Activated naive CD4-positive, alpha-beta T cell (primary cell): Measurements from ENCODE around the gene QRFP.
"Not testable (repeated sequence)": the region's sequence is repeated elsewhere in the genome, so short reads cannot be mapped to it uniquely, and the experiment has no call there.

Experiments
- DNase-seq, 4 experiments: peaks; one replicate each; lab custom pipeline; 2025; lab: John Stamatoyannopoulos, UW

QRFP gene

DNA sequence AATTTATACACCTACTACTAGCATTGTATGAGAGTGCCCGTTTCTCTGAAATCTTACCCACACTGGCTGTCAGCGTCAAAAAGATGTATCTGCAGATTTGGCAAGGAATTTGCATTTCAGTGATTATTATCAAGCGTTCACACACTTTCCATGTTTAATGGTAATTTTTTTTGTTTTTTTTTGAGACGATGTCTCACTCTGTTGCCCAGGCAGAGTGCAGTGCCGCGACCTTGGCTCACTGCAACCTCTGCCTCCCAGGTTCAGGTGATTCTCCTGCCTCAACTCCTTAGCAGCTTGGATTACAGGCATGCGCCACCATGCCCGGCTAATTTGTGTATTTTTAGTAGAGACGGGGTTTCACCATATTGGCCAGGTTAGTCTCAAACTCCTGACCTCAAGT, 47.3 kb downstream of the QRFP start:
- no peak for DNase-seq

DNA sequence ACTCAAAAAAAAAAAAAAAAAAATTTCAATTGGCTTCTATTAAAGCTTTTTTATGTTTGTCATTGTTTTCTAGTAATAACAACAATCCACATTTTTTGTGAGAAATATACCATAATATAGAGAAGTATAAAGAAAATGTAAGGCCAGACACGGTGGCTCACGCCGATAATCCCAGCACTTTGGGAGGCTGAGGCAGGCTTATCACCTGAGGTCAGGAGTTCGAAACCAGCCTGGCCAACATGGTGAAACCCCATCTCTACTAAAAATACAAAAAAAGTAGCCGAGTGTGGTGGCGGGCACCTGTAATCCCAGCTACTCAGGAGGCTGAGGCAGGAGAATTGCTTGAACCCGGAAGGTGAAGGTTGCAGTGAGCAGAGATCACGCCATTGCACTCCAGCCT, 48.1 kb downstream of the QRFP start:
- DNase-seq = not testable (repeated sequence)

DNA sequence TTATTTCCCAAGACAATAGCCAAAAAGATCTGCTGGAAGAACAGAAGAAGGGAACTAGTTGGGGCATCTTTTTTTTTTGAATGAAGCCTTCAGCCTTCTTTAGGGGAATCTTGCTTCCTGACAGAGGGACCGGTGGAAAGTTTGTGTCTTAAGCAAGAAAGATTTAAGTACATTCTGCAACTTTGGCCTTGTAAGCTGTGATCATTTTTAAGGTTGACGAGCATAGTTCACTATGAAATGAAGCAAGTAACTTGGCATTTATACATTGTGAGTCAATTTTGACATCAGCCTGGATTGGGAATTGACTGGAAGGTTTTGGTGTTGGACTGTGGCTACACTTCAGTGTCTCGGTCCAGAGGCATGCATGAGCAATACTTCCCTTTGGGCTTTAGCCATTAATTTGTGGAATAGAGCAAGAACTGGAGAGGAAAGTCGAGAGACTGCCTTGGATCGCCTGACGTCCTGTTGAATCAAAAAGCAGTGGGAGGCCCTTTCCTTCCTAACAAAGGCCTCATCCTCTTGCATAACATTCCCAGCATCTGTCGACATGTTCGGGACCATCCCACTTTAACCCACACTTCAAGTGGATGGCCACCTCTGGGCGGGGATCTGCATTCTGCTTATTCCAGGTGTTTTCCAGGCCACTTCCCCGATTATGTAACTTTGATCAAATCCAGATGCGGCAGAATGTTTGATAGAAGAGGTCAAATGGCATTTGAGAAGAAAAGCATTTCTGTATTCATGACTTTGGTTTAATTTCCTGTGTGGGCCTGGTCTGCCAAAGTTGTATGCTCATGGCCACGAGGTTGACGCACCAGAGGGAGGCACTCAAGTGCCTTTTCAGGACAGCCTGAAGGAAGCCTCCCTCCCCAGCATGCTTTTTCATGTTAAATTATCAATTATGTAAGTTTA, 49.0 kb downstream of the QRFP start:
- no peak for DNase-seq

DNA sequence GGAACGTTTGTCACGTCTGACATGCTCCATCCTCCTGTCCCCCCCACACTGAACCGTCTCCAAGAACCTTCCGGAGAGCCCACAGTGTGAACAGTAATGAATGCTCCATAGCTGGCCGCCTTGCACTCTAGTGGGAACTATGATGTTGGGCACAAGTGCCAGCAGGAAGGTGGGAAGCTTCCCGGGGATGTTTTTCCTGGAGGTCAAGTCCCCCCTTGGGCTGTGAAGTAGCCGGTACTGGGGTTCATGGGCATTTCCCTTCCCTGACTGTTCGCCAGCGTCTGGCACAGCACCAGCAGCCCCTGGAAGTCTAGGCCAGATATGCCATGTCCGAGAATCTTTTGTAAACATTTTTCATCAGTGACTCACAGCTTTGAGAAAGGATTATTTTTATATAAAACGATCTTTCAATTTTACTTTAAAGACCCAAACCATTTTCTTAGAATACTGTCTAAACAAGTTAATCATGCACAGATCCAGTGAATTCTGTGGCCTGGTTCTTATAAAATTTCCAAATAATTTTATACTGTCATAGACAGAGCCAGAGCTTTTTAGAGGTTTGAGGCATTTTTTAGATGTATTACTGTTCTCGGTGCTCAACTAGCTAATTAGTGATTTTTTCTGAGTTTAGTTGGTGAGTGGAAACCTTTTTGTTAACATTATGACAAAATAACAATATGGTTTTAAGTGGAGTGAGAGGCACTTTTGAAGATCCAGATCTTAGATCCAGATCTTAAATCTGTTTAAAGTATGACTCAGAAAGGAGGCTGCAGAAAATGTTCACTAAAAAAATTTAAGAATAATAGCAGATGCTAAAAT, 49.9 kb downstream of the QRFP start:
- DNase-seq = no peak

DNA sequence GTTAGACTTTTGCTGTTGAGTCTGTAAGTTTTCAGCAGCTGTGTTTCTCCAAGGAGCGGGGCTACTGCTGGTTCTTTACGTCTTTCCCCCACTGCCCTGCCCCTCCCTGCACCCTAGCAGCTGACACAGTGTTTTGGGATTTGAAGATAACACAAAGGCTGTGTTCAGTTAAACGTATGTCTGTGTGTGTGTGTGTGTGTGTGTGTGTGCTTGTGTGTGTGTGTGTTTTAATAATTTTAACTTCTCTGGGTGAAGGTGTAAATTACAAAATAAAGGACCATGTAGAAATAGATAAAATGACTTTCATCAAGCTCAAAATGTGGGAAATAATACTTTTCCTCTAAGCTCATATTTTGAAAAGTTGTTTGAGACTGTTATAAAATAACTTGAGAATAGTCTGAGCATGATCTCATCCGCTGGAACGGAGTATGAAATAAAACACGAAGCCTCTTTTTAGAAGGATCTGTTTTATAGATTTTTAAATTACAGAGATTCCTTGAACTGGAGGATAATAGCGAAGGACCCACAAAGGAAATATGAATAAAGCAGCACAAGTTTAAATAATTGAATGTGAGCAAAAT, 50.6 kb downstream of the QRFP start:
- DNase-seq = no peak

DNA sequence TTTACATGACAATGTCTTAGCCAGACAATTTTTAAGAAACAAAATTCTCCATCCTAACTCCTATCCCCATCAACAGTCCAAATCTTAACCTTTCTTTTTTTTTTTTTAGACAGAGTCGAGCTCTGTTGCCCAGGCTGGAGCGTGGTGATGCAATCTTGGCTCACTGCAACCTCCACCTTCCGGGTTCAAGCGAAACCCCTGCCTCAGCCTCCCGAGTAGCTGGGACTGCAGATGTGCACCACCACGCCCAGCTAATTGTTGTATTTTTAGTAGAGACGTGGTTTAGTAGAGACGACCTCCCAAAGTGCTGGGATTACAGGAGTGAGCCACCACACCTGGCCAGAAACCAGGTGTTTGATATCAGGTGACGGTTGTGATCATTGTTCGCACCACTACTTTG, 51.4 kb downstream of the QRFP start:
- no peak for DNase-seq

DNA sequence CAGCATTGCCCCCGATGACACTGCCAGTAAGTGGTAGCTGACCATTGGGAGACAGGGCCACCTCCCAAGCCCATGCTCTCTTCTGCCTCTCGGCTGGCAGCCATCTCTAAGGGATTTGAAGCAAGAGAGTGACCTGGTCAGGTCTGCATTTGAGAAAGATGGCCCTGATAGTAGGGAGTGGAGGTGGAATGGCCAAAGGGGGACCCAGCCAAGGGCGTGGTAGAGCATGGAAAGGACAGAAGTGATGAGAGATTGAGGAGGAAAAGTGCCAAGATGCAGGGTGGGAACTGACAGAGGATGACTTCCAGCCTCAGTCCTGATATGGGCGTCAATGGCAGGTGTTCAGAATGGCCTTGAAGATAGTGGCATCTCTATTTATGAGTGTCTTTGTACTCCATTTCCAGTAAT, 52.6 kb downstream of the QRFP start:
- no peak for DNase-seq

DNA sequence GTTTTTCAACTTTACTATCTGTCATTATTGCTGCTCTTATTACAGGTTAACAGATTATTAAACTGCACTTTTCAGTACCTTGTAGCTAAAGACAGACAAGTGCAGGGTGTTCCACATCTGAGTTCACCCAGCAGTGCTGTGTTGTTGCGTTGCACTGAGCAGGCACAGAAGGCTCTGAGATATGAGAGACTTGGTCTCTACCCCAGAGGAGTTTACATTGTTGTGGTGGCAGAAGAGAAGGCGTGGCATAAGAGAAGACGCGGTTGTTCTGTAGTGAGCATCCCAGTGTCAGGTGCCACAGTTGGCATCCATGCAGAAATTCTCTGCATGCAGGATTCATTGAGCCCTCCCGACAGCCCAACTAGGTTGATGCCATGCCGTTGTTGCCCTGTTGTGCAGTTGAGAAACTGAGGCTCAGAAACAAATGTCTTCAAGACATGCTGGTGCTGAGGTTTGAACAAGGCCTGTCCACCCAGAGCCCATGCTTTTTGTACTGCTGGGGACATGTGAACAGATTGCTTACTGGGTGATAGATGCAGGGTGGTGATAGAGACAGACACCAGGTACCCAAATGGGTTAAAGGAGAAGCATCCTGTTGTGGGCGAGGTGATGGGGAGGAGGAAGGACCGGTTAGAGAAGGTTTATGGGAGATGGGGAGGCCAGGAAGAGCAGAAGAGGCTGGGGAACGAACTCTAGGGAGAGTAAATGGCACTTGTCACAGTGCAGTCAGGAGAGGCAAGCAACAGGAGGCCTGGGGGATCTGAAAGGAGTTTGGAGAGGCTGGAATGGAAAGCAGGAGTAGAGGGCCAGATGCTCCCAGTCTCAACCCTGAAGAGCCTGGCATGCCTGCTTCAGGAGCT, 53.3 kb downstream of the QRFP start:
- DNase-seq = no peak
